Prostate gland (tissue), 2 donors: ENCODE results near the gene CITED1. TPM values are rescaled to one million over a fixed set of nuclear protein-coding genes. Genes with fewer than 3 reads are reported as not detected.
"Not testable (repeated sequence)": the region's sequence is repeated elsewhere in the genome, so short reads cannot be mapped to it uniquely, and the experiment has no call there.

Source experiments
- DNase-seq: peaks from one replicate; pipeline ENCODE4 v3.0.0-alpha.2; 2019; ENCODE audit warnings: low spot score
- H3K27ac ChIP-seq, 2 donors: fragments of 200-600 bp; sonication (generic); 2 replicates each; pipeline ENCODE4 v1.5.1; 2017 to 2019
- H3K27me3 ChIP-seq: fragments of 200-600 bp; sonication (generic); replicated peaks from 2 replicates; pipeline ENCODE4 v1.5.1; 2019; ENCODE audit not compliant: insufficient read depth
- H3K36me3 ChIP-seq, 2 donors: fragments of 200-600 bp; sonication (generic); 1 replicate in 1 of 2; 2 replicates in 1 of 2; pipeline versions ENCODE4 v1.5.1 to v1.8.1; 2017 to 2019
- H3K4me1 ChIP-seq: fragments of 200-600 bp; sonication (generic); replicated peaks from 2 replicates; pipeline ENCODE4 v1.5.1; 2019
- H3K4me3 ChIP-seq, 2 donors: fragments of 200-600 bp; sonication (generic); 2 replicates each; pipeline ENCODE4 v1.5.1; 2017 to 2019
- H3K9me3 ChIP-seq: fragments of 200-600 bp; sonication (generic); 2 replicates; pipeline ENCODE4 v1.5.1; 2017
- CTCF ChIP-seq, 4 experiments: fragments of 200-600 bp in 2 of 4; fragments of 450-650 bp in 2 of 4; sonication (generic) in 2 of 4; IDR thresholded peaks; 1 replicate in 3 of 4; 2 replicates in 1 of 4; pipeline ENCODE4 v1.5.1; 2016 to 2019; ENCODE audit warnings: antibody characterized with exemption in 4 of 4, mild to moderate bottlenecking in 2 of 4, moderate library complexity in 2 of 4
- POLR2A ChIP-seq: fragments of 450-650 bp; IDR thresholded peaks from one replicate; pipeline ENCODE4 v1.6.1; 2016; ENCODE audit warnings: antibody characterized with exemption, mild to moderate bottlenecking
- POLR2AphosphoS5 ChIP-seq: sonication (generic); formaldehyde crosslinking; IDR thresholded peaks from one replicate; pipeline ENCODE4 v1.6.1; 2017; ENCODE audit warnings: antibody characterized with exemption
- WGBS: methylation state at CpG from one replicate; pipeline ENCODE4 v1.1.5; 2018; 5-methylcytosine and 5-hydroxymethylcytosine counted together
- intact Hi-C: fragments of 100-400 bp; cut with DNase I; formaldehyde crosslinking; loops from one replicate; pipeline ENCODE4 v1.14.2; 2022
- total RNA-seq, 2 donors: library from RNA; depleted of rRNA; stranded (reverse); fragments of >200 nt; gene quantifications; one replicate each; pipeline ENCODE4 v1.1.0, GENCODE V29; 2016

The CITED1 gene
- total RNA-seq, 2 donors from 2014 or later, result 20.1 to 552 TPM

DNA sequence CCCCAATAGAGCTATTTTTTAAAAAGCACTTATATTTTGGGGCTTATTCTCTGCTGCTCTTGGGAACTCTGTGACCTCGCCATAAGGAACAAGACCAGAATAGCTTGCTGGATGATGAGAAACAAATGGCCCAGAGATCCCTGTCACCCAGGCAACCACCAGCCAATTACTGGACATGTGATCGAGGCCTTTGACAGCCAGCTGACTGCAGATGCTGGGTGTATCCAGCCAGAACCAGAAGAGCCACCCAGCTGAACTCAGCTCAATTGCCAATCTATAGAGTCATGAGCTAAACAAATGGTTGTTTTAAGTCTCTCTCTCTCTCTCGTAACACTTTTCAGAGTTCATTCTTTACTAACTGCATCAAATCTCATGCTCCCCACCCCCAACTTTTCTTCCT lies 24.4 kb upstream of the CITED1 start:
- Histone ChIP-seq H3K36me3 (no peaks in the 10 kb centered on the region), H3K27me3 (no peaks in the 10 kb centered on the region), H3K9me3 (no peaks in the 10 kb centered on the region), H3K4me1 (no peaks in the 10 kb centered on the region), H3K4me3 (no peak overlapping the region), H3K27ac (no peak overlapping the region)
- TF ChIP-seq POLR2A, result no peak
- no peak for TF ChIP-seq POLR2AphosphoS5
- no peak for TF ChIP-seq CTCF (IDR thresholded peaks at IDR 0.05)
- intact Hi-C loops, result no loop called here
- 90% methylated on average over 3 of the region's 3 CpGs for WGBS
- DNase-seq, result no peak

GRCh38 chrX:72326605-72327300 lies 21.0 kb upstream of the CITED1 start:
- no peaks in the 10 kb centered on the region for H3K27me3 ChIP-seq
- 85% methylated on average over 8 of the region's 8 CpGs for WGBS
- no peak for DNase-seq
- H3K9me3 ChIP-seq, result no peaks in the 10 kb centered on the region
- TF ChIP-seq POLR2A, result no peak
- no peak for TF ChIP-seq POLR2AphosphoS5
- TF ChIP-seq CTCF (IDR thresholded peaks at IDR 0.05), result no peak
- intact Hi-C loops, result no loop called here
- H3K4me1 ChIP-seq, result no peaks in the 10 kb centered on the region
- H3K36me3 ChIP-seq, result no peaks in the 10 kb centered on the region
- H3K27ac ChIP-seq, result no peak overlapping the region
- no peak overlapping the region for H3K4me3 ChIP-seq

GRCh38 chrX:72319651-72320050 lies 13.9 kb upstream of the CITED1 start:
- H3K36me3 ChIP-seq, DNase-seq, H3K27me3 ChIP-seq, H3K4me3 ChIP-seq, H3K4me1 ChIP-seq, H3K9me3 ChIP-seq, H3K27ac ChIP-seq, intact Hi-C loops: not testable (repeated sequence)
- WGBS, result over 99% methylated on average over 8 of the region's 8 CpGs

GRCh38 chrX:72317139-72317538 lies 11.4 kb upstream of the CITED1 start:
- H3K4me1 ChIP-seq, result no peaks in the 10 kb centered on the region
- TF ChIP-seq CTCF (IDR thresholded peaks at IDR 0.05) (no peak), POLR2AphosphoS5 (no peak), POLR2A (no peak)
- H3K27ac ChIP-seq, result no peak overlapping the region
- H3K27me3 ChIP-seq, result no peaks in the 10 kb centered on the region
- H3K4me3 ChIP-seq, result no peak overlapping the region
- H3K36me3 ChIP-seq, result no peaks in the 10 kb centered on the region
- WGBS, result 92% methylated on average over 4 of the region's 4 CpGs
- no peak for DNase-seq
- intact Hi-C loops, result no loop called here
- H3K9me3 ChIP-seq, result no peaks in the 10 kb centered on the region

DNA sequence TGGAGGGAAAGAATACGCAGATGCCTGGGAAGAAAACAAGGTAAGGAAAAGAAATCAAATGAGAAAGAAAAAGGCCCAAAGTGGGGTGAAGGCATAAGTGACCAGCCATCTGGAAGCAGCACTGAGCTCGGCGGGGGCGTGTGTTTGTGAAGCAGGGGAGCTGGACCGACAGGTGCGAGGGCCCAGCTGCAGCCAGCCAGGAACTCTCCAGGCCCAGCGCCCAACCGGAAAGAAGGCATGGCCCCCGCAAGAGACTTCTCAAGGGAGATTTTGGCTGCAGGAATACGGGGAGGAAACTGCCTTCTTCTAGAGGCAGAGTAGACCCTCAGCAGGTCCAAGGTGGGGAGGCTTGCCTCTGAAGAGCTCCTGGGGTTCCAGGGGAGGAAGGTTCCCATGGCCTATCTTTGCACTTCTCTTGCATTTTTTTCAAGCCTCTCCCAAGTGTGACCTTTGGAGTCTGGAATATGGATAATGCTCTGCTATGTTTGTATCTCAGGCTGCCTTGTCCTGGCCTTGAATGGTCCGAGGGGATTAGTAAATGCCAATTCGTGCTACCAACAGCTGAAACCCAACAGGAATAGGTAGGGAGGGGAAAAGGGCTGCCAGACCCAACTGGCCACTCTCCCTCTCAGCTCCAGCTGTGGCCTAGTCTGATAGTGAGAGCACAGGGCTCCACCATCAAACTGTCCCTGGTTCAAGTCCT lies 10.8 kb upstream of the CITED1 start:
- H3K4me3 ChIP-seq, result no peak overlapping the region
- no peak for DNase-seq
- H3K4me1 ChIP-seq, result no peaks in the 10 kb centered on the region
- WGBS, result 65% methylated on average over 12 of the region's 12 CpGs
- H3K9me3 ChIP-seq, result no peaks in the 10 kb centered on the region
- H3K27ac ChIP-seq, result no peak overlapping the region
- no peaks in the 10 kb centered on the region for H3K27me3 ChIP-seq
- TF ChIP-seq CTCF (IDR thresholded peaks at IDR 0.05) (no peak), POLR2A (no peak), POLR2AphosphoS5 (no peak)
- intact Hi-C loops, result no loop called here
- no peaks in the 10 kb centered on the region for H3K36me3 ChIP-seq
